PC-9 (cell line): ENCODE results near the gene STPG3.

Source experiments
- EZH2 ChIP-seq: fragments of 200-600 bp; sonication (generic); IDR thresholded peaks from 2 replicates; pipeline ENCODE4 v1.8.0; 2017; ENCODE audit warnings: antibody characterized with exemption, low read depth
- TF ChIP-seq, protein P1 (sequence below): fragments of 200-600 bp; sonication (generic); conservative IDR thresholded peaks from 2 replicates; pipeline ENCODE4 v1.6.1; 2017; ENCODE audit warnings: mixed run types, antibody characterized with exemption, mild to moderate bottlenecking, moderate library complexity

- TF ChIP-seq, protein P1, sequence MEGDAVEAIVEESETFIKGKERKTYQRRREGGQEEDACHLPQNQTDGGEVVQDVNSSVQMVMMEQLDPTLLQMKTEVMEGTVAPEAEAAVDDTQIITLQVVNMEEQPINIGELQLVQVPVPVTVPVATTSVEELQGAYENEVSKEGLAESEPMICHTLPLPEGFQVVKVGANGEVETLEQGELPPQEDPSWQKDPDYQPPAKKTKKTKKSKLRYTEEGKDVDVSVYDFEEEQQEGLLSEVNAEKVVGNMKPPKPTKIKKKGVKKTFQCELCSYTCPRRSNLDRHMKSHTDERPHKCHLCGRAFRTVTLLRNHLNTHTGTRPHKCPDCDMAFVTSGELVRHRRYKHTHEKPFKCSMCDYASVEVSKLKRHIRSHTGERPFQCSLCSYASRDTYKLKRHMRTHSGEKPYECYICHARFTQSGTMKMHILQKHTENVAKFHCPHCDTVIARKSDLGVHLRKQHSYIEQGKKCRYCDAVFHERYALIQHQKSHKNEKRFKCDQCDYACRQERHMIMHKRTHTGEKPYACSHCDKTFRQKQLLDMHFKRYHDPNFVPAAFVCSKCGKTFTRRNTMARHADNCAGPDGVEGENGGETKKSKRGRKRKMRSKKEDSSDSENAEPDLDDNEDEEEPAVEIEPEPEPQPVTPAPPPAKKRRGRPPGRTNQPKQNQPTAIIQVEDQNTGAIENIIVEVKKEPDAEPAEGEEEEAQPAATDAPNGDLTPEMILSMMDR = no peak
- TF ChIP-seq EZH2 = no peak
These were observed 27.8 kb upstream of the STPG3 start for GRCh38 chr9:137223078-137223970.
